Fibroblast of skin of scalp (primary cell): ENCODE data around the gene CBX8.
"Not testable (repeated sequence)": the region's sequence is repeated elsewhere in the genome, so short reads cannot be mapped to it uniquely, and the experiment has no call there.

Experiments
- DNase-seq: peaks from one replicate; pipeline ENCODE4 v3.0.0-alpha.2; 2013

The CBX8 gene

GRCh38 chr17:79779084-79779529, 17.8 kb downstream of the CBX8 start:
- no peak for DNase-seq

- DNase-seq, result no peak
Observed at GRCh38 chr17:79778504-79779083, 18.3 kb downstream of the CBX8 start.

- DNase-seq, result peak; percentile 80
Observed at GRCh38 chr17:79777894-79778503, 18.9 kb downstream of the CBX8 start, which contains the start of gene CBX2. Gene CBX2 (plus strand): TSS chr17:79778148. CDS start chr17:79778236, 88 bp downstream.

- DNase-seq, result peak; percentile 73
Observed at GRCh38 chr17:79777120-79777893, 19.6 kb downstream of the CBX8 start.

- DNase-seq, result no peak
Observed at GRCh38 chr17:79776376-79777119, 20.3 kb downstream of the CBX8 start.

GRCh38 chr17:79775632-79776031, 21.2 kb downstream of the CBX8 start:
- no peak for DNase-seq

- no peak for DNase-seq
Observed at GRCh38 chr17:79774561-79774975, 22.3 kb downstream of the CBX8 start.

GRCh38 chr17:79772726-79773125, 24.2 kb downstream of the CBX8 start:
- not testable (repeated sequence) for DNase-seq

- DNase-seq, result no peak
Observed at GRCh38 chr17:79771276-79771675, 25.6 kb downstream of the CBX8 start.

- no peak for DNase-seq
Observed at GRCh38 chr17:79769570-79770506, 27.0 kb downstream of the CBX8 start.

GRCh38 chr17:79765708-79766107, 31.2 kb downstream of the CBX8 start:
- DNase-seq, result no peak

GRCh38 chr17:79761894-79762589, 34.8 kb downstream of the CBX8 start:
- no peak for DNase-seq

- DNase-seq, result no peak
Observed at GRCh38 chr17:79760197-79760906, 36.5 kb downstream of the CBX8 start.

- DNase-seq, result no peak
Observed at GRCh38 chr17:79758271-79758670, 38.6 kb downstream of the CBX8 start.

- DNase-seq, result no peak
Observed at GRCh38 chr17:79757140-79757745, 39.6 kb downstream of the CBX8 start.

GRCh38 chr17:79755591-79755990, 41.3 kb downstream of the CBX8 start:
- no peak for DNase-seq

- DNase-seq, result not testable (repeated sequence)
Observed at GRCh38 chr17:79754903-79755302, 42.0 kb downstream of the CBX8 start.

GRCh38 chr17:79754370-79754769, 42.5 kb downstream of the CBX8 start:
- DNase-seq, result no peak

- no peak for DNase-seq
Observed at GRCh38 chr17:79752175-79752574, 44.7 kb downstream of the CBX8 start.
